ENCODE results near the gene ABHD17C.

DNA sequence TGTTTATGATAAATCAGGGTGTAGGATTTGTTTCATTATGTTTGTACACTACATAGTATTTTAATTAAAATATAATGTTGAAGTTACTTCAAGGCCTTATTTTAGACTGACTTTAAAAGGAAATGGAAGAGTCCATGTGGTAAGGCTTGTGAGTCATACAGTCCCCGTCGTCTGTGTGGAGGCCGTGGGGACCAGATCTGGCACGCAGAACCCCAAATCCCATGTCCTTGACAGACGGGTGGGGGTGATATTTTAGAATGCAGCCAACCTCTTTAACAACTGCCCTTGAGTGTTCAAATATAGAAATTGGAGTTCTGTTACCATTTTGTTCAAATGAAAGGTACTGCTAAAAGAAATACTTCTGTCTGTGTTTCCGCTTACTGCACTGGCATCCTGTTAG, 35.8 kb downstream of the ABHD17C start:
- TF ChIP-seq POLR2A (IDR thresholded peaks at IDR 0.05; ENCODE audit: low read depth, low read length) (no peak), POLR2AphosphoS5 (IDR thresholded peaks at IDR 0.05; ENCODE audit: low read depth, low read length) (no peak), TAF1 (IDR thresholded peaks at IDR 0.05; ENCODE audit: borderline replicate concordance, low read depth, low read length) (no peak)
